ENCODE data around the gene CCDC71L.

DNA sequence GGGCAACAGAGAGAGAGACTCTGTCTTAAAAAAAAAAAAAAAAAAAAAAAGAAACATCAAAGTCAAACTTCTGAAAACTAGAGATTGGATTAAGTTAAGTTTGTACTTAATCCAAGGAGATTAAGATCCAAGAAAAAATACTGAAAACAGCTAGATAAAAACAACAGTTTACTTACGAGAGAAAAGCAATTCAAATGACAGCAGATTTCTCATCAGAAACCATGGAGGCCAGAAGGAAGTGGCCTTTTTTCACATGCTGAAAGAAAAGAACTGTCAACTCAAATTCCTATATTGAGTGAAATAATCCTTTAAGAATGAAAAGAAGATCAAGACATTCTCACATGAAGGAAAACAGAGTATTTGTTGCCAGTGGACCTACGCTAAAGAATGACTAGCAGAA lies 5.4 kb upstream of the CCDC71L start:
- TF ChIP-seq, protein P1, sequence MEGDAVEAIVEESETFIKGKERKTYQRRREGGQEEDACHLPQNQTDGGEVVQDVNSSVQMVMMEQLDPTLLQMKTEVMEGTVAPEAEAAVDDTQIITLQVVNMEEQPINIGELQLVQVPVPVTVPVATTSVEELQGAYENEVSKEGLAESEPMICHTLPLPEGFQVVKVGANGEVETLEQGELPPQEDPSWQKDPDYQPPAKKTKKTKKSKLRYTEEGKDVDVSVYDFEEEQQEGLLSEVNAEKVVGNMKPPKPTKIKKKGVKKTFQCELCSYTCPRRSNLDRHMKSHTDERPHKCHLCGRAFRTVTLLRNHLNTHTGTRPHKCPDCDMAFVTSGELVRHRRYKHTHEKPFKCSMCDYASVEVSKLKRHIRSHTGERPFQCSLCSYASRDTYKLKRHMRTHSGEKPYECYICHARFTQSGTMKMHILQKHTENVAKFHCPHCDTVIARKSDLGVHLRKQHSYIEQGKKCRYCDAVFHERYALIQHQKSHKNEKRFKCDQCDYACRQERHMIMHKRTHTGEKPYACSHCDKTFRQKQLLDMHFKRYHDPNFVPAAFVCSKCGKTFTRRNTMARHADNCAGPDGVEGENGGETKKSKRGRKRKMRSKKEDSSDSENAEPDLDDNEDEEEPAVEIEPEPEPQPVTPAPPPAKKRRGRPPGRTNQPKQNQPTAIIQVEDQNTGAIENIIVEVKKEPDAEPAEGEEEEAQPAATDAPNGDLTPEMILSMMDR (IDR thresholded peaks at IDR 0.05): no peak
- TF ChIP-seq POLR2A (IDR thresholded peaks at IDR 0.05) (no peak), EP300 (IDR thresholded peaks at IDR 0.05) (no peak)

Data from tibial nerve (tissue), 4 donors.